KMS-11 (cell line): ENCODE data around the gene CACNB4.

Experiments used
- H2AFZ ChIP-seq: fragments of 200-600 bp; sonication (generic); 2 replicates; pipeline ENCODE4 v1.6.1; 2016; ENCODE audit warnings: antibody characterized with exemption, mixed run types, low read depth
- H3K27ac ChIP-seq: fragments of 200-600 bp; sonication (generic); 2 replicates; pipeline ENCODE4 v1.6.1; 2016; ENCODE audit warnings: mild to moderate bottlenecking, mixed run types
- H3K27me3 ChIP-seq: fragments of 200-600 bp; sonication (generic); 2 replicates; pipeline ENCODE4 v1.6.1; 2017; ENCODE audit warnings: mild to moderate bottlenecking, low read depth, mixed run types, moderate library complexity; ENCODE audit not compliant: insufficient read depth
- H3K36me3 ChIP-seq: fragments of 200-600 bp; sonication (generic); 2 replicates; pipeline ENCODE4 v1.6.1; 2017; ENCODE audit warnings: mild to moderate bottlenecking, mixed run types; ENCODE audit not compliant: insufficient read depth
- H3K4me1 ChIP-seq: fragments of 200-600 bp; sonication (generic); 2 replicates; pipeline ENCODE4 v1.6.1; 2016; ENCODE audit warnings: mild to moderate bottlenecking, low read depth, mixed run types; ENCODE audit not compliant: poor library complexity, severe bottlenecking
- H3K4me2 ChIP-seq: fragments of 200-600 bp; sonication (generic); 2 replicates; pipeline ENCODE4 v1.7.0; 2016; ENCODE audit warnings: mild to moderate bottlenecking, mixed run types
- H3K4me3 ChIP-seq: fragments of 200-600 bp; sonication (generic); IDR thresholded peaks from 2 replicates; pipeline ENCODE4 v1.6.1; 2017; ENCODE audit warnings: low read depth, low read length, mixed read lengths; ENCODE audit not compliant: insufficient read depth
- H3K79me2 ChIP-seq: fragments of 200-600 bp; sonication (generic); 2 replicates; pipeline ENCODE4 v1.6.1; 2016; ENCODE audit warnings: low read depth, mixed run types; ENCODE audit not compliant: insufficient read depth
- H3K9ac ChIP-seq: fragments of 200-600 bp; sonication (generic); 2 replicates; pipeline ENCODE4 v1.6.1; 2016; ENCODE audit warnings: mild to moderate bottlenecking, mixed run types
- H4K20me1 ChIP-seq: fragments of 200-600 bp; sonication (generic); 2 replicates; pipeline ENCODE4 v1.6.1; 2016; ENCODE audit warnings: mild to moderate bottlenecking, mixed run types; ENCODE audit not compliant: insufficient read depth
- CTCF ChIP-seq: fragments of 200-600 bp; sonication (generic); conservative IDR thresholded peaks from 2 replicates; pipeline ENCODE4 v1.6.1; 2017; ENCODE audit warnings: low read depth, mild to moderate bottlenecking, antibody characterized with exemption, low read length, moderate library complexity, mixed read lengths

Gene CACNB4

GRCh38 chr2:151972241-151973012 is 126.4 kb downstream of the CACNB4 start:
- no peak overlapping the region for H3K4me2 ChIP-seq
- no peak overlapping the region for H3K4me3 ChIP-seq
- no peaks in the 10 kb centered on the region for H3K27me3 ChIP-seq
- H4K20me1 ChIP-seq, result no peaks in the 10 kb centered on the region
- H3K79me2 ChIP-seq, result no peaks in the 10 kb centered on the region
- no peak overlapping the region for H2AFZ ChIP-seq
- no peaks in the 10 kb centered on the region for H3K4me1 ChIP-seq
- no peak overlapping the region for H3K27ac ChIP-seq
- H3K36me3 ChIP-seq, result no peaks in the 10 kb centered on the region
- H3K9ac ChIP-seq, result no peak overlapping the region
- TF ChIP-seq CTCF, result no peak

GRCh38 chr2:151971301-151972051 is 127.4 kb downstream of the CACNB4 start:
- H3K36me3 ChIP-seq, result no peaks in the 10 kb centered on the region
- H3K27ac ChIP-seq, result no peak overlapping the region
- no peaks in the 10 kb centered on the region for H3K79me2 ChIP-seq
- no peaks in the 10 kb centered on the region for H3K4me1 ChIP-seq
- H3K4me3 ChIP-seq, result no peak overlapping the region
- no peak overlapping the region for H2AFZ ChIP-seq
- no peak overlapping the region for H3K9ac ChIP-seq
- no peaks in the 10 kb centered on the region for H4K20me1 ChIP-seq
- no peak overlapping the region for H3K4me2 ChIP-seq
- no peak for TF ChIP-seq CTCF
- no peaks in the 10 kb centered on the region for H3K27me3 ChIP-seq

GRCh38 chr2:151968770-151969470 is 129.9 kb downstream of the CACNB4 start:
- no peak overlapping the region for H3K4me3 ChIP-seq
- no peak for TF ChIP-seq CTCF
- no peaks in the 10 kb centered on the region for H3K79me2 ChIP-seq
- no peaks in the 10 kb centered on the region for H3K4me1 ChIP-seq
- H2AFZ ChIP-seq, result no peak overlapping the region
- no peaks in the 10 kb centered on the region for H3K27me3 ChIP-seq
- H3K36me3 ChIP-seq, result no peaks in the 10 kb centered on the region
- no peak overlapping the region for H3K9ac ChIP-seq
- H3K27ac ChIP-seq, result no peak overlapping the region
- no peaks in the 10 kb centered on the region for H4K20me1 ChIP-seq
- no peak overlapping the region for H3K4me2 ChIP-seq

- Histone ChIP-seq H3K4me2 (no peak overlapping the region), H3K4me1 (no peaks in the 10 kb centered on the region), H3K27me3 (no peaks in the 10 kb centered on the region), H3K4me3 (no peak overlapping the region), H3K27ac (no peak overlapping the region), H3K79me2 (no peaks in the 10 kb centered on the region), H4K20me1 (no peaks in the 10 kb centered on the region), H3K36me3 (no peaks in the 10 kb centered on the region), H2AFZ (no peak overlapping the region), H3K9ac (no peak overlapping the region)
- no peak for TF ChIP-seq CTCF
These were observed 130.8 kb downstream of the CACNB4 start for GRCh38 chr2:151967829-151968722.
